CD4-positive, CD25-positive, alpha-beta regulatory T cell (primary cell): Measurements from ENCODE around the gene STARD13. TPM values are rescaled to one million over a fixed set of nuclear protein-coding genes. Genes with fewer than 3 reads are reported as not detected.

Source experiments
- ATAC-seq, 2 donors: fragments of 150-1000 bp; cut with Tn5 transposase; one replicate each; pipeline ENCODE4 v1.10.0; 2021; ENCODE audit warnings: low read depth in 2 of 2, moderate number of reproducible peaks in 2 of 2, moderate library complexity in 1 of 2
- DNase-seq, 3 donors: peaks; one replicate each; pipeline versions ENCODE4 v3.0.0 to v3.0.0-alpha.2; 2012 to 2022; ENCODE audit warnings: mixed read lengths in 1 of 3
- H3K27ac ChIP-seq: one replicate; pipeline ENCODE4 v1.7.0; 2013; ENCODE audit warnings: mild to moderate bottlenecking, low read length; ENCODE audit not compliant: insufficient read depth, poor library complexity, severe bottlenecking
- H3K27me3 ChIP-seq: one replicate; pipeline ENCODE4 v1.7.0; 2013; ENCODE audit warnings: low read length; ENCODE audit not compliant: control insufficient read depth, insufficient read depth
- H3K36me3 ChIP-seq: one replicate; pipeline ENCODE4 v1.7.0; 2013; ENCODE audit warnings: mild to moderate bottlenecking, low read length, moderate library complexity; ENCODE audit not compliant: control insufficient read depth, insufficient read depth
- H3K4me1 ChIP-seq: 2 replicates; pipeline ENCODE4 v1.7.0; 2013; ENCODE audit warnings: mild to moderate bottlenecking, low read length; ENCODE audit not compliant: insufficient read depth, control insufficient read depth, poor library complexity, severe bottlenecking
- H3K4me3 ChIP-seq: one replicate; pipeline ENCODE4 v1.7.0; 2013; ENCODE audit warnings: low read depth, mild to moderate bottlenecking, low read length, moderate library complexity
- H3K9me3 ChIP-seq, 2 experiments: 1 replicate in 1 of 2; 2 replicates in 1 of 2; pipeline ENCODE4 v1.7.0; 2013; ENCODE audit warnings: low read length in 2 of 2, mild to moderate bottlenecking in 1 of 2, moderate library complexity in 1 of 2; ENCODE audit not compliant: control insufficient read depth in 2 of 2
- H3K27ac Mint-ChIP-seq, 3 donors: one replicate each; pipeline ENCODE4 v1.8.0; 2020 to 2022; ENCODE audit warnings: mild to moderate bottlenecking in 3 of 3, mixed read lengths in 3 of 3, moderate library complexity in 2 of 3
- H3K27me3 Mint-ChIP-seq: one replicate; pipeline ENCODE4 v1.8.0; 2022; ENCODE audit warnings: mild to moderate bottlenecking, mixed read lengths
- H3K36me3 Mint-ChIP-seq: one replicate; pipeline ENCODE4 v1.8.0; 2020; ENCODE audit warnings: mixed read lengths
- H3K4me1 Mint-ChIP-seq, 4 donors: one replicate each; pipeline ENCODE4 v1.8.0; 2020 to 2022; ENCODE audit warnings: mixed read lengths in 4 of 4, mild to moderate bottlenecking in 1 of 4
- H3K4me3 Mint-ChIP-seq, 4 donors: one replicate each; pipeline ENCODE4 v1.8.0; 2020 to 2022; ENCODE audit warnings: mild to moderate bottlenecking in 4 of 4, mixed read lengths in 4 of 4, moderate library complexity in 3 of 4
- H3K9me3 Mint-ChIP-seq, 7 donors: one replicate each; pipeline ENCODE4 v1.8.0; 2020 to 2022; ENCODE audit warnings: mixed read lengths in 7 of 7, mild to moderate bottlenecking in 3 of 7, moderate library complexity in 2 of 7
- polyA plus RNA-seq, 4 donors: library from polyadenylated mRNA; unstranded; fragments of 300-500 nt; fragmentation: Illumina TruSeq; gene quantifications; one replicate each; pipeline ENCODE4 v1.2.3, GENCODE V29; 2021
- total RNA-seq: library from RNA; stranded (reverse); gene quantifications from one replicate; pipeline ENCODE4 v1.2.3, GENCODE V29; 2022

The STARD13 gene
- total and polyA plus RNA-seq, 5 donors from 2014 or later: not detected

DNA sequence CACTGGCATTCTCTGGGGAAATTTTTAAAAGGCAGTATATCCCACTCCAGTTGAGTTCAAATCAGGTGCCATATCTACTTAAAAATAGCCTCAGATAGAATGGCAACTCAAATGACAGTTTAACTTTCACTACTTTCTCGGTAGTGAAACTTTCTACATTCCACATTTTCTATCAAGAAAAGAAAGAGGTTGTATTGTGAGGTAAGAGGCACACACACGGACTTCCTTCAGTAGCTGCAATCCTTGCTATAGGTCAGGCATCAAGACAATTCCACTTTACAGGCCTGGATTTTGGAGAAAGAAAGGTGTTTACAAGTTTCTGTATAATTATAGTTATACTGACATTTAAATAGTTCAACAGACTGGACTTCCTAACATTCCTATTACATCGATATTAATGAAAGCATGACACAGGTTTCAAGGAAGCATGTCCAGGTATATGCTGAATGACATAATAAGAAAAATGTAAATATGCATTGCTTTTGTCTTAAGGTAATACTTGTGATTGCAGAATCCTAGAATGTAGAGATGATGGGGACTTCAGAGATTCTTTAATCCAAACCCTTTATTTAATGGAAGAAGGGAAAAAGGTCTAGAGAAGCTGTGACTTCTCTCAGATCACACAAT is 5.2 kb downstream of the STARD13 start:
- Histone ChIP-seq H3K27ac (no peak overlapping the region), H3K9me3 (no peaks in the 10 kb centered on the region), H3K36me3 (no peaks in the 10 kb centered on the region), H3K27me3 (peaks cover 21% of the 10 kb centered on the region), H3K4me3 (no peak overlapping the region), H3K4me1 (peaks cover 4% of the 10 kb centered on the region)
- H3K27ac Mint-ChIP-seq: no peak overlapping the region
- H3K4me3 Mint-ChIP-seq: no peak overlapping the region
- no peaks in the 10 kb centered on the region for H3K36me3 Mint-ChIP-seq
- peaks cover 0 to 5% (median 3%) of the 10 kb centered on the region in 4 donors for H3K4me1 Mint-ChIP-seq
- DNase-seq (no peak), ATAC-seq (no peak)
- peaks cover 0 to 2% (median 0%) of the 10 kb centered on the region in 7 donors for H3K9me3 Mint-ChIP-seq
- H3K27me3 Mint-ChIP-seq: peaks cover 23% of the 10 kb centered on the region

DNA sequence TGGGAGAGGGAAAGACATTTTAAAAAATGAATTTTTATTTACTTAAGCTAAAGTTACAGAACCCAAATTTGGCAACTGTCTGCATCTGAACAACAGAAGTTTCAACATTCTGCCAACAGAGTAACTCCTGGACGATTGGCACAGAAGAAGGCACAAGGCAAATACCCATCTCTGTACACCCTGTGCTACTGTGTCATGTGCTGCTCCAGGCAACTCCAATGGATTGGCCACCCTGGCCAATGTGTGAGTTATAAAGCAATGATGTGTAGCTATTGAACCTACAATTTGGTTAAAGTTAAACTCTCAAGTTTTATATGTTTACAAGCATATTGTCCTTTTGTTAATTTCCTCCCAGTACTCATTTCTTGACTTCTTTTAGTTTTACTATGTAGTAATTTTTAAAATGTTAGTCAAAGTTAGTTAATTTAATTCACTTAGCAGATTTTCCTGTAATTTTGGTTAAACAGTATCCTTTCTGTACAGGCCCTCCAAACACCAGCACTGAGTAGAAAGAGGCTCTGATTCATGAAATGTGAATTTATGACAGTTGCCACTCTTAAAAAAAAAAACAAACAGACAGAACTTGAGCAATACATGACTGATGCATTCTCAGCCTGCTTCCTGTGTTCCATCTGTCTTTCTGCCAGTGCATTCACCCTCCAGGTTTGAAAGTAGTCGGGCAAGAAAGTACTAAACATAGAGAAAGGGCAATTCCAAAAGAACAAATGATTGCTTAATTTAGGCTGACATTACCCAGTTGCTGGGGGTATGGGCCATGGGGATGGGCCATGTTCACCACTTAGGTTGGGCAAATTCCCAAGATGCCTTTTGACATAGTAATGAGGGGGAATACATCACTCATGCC is 5.9 kb downstream of the STARD13 start:
- peaks cover 16% of the 10 kb centered on the region for H3K27me3 ChIP-seq
- no peak overlapping the region for H3K4me3 Mint-ChIP-seq
- peaks cover 0 to 2% (median 0%) of the 10 kb centered on the region in 7 donors for H3K9me3 Mint-ChIP-seq
- no peaks in the 10 kb centered on the region for H3K36me3 ChIP-seq
- H3K4me1 ChIP-seq: no peaks in the 10 kb centered on the region
- H3K9me3 ChIP-seq: no peaks in the 10 kb centered on the region
- H3K4me3 ChIP-seq: no peak overlapping the region
- H3K36me3 Mint-ChIP-seq: no peaks in the 10 kb centered on the region
- no peak overlapping the region for H3K27ac Mint-ChIP-seq
- DNase-seq (no peak), ATAC-seq (no peak)
- no peaks in the 10 kb centered on the region for H3K4me1 Mint-ChIP-seq
- peaks cover 15% of the 10 kb centered on the region for H3K27me3 Mint-ChIP-seq
- no peak overlapping the region for H3K27ac ChIP-seq

DNA sequence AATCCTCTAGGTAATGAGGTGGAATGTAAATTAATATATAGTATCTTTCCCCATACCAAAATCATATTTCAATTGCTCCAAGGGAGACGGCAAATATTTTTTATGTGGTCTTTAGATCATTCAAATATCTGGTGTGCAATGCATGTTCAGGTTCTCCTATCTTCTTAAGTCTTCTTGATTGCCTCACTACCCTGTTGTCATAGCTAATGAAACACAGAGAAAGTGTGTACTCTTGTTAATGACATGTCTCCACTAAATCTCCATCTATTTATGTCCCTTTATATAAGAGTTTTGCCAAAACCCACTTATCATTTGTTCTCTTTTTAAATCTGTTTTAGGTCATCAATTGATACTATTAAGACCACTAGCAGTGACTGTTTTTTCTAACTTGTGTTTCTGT is 6.6 kb downstream of the STARD13 start:
- Histone ChIP-seq H3K9me3 (no peaks in the 10 kb centered on the region), H3K27me3 (peaks cover 15% of the 10 kb centered on the region), H3K36me3 (no peaks in the 10 kb centered on the region), H3K27ac (no peak overlapping the region), H3K4me1 (no peaks in the 10 kb centered on the region), H3K4me3 (no peak overlapping the region)
- ATAC-seq: no peak
- peaks cover 13% of the 10 kb centered on the region for H3K27me3 Mint-ChIP-seq
- H3K27ac Mint-ChIP-seq: no peak overlapping the region
- no peaks in the 10 kb centered on the region for H3K36me3 Mint-ChIP-seq
- no peak overlapping the region for H3K4me3 Mint-ChIP-seq
- H3K4me1 Mint-ChIP-seq: no peaks in the 10 kb centered on the region
- DNase-seq: no peak
- H3K9me3 Mint-ChIP-seq: peaks cover 0 to 2% (median 0%) of the 10 kb centered on the region in 7 donors

DNA sequence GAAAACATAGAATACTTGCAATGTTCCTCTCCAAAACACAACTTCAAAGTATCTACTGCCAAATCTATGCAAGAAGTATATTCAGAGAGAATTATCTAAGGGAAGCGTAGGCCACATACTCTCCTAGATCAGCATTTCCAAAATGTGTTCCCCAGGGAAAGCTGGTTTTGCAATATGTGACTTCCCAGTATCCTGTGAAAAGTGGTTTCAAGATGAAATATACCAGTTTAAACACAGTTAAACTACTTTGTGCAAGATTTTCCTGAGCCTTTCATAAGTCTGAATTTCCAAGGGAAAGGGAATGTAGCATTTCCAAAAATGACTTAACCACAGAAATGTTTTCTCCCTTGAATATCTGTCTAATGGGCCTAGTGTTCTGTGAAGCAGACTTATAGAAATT is 7.6 kb downstream of the STARD13 start:
- Mint-ChIP-seq H3K9me3 (peaks cover 0 to 2% (median 0%) of the 10 kb centered on the region in 7 donors), H3K27me3 (peaks cover 13% of the 10 kb centered on the region), H3K36me3 (no peaks in the 10 kb centered on the region), H3K4me1 (no peaks in the 10 kb centered on the region), H3K4me3 (no peak overlapping the region), H3K27ac (no peak overlapping the region)
- Histone ChIP-seq H3K9me3 (no peaks in the 10 kb centered on the region), H3K4me1 (no peaks in the 10 kb centered on the region), H3K36me3 (no peaks in the 10 kb centered on the region), H3K27me3 (peaks cover 11% of the 10 kb centered on the region), H3K27ac (no peak overlapping the region), H3K4me3 (no peak overlapping the region)
- DNase-seq (no peak), ATAC-seq (no peak)

DNA sequence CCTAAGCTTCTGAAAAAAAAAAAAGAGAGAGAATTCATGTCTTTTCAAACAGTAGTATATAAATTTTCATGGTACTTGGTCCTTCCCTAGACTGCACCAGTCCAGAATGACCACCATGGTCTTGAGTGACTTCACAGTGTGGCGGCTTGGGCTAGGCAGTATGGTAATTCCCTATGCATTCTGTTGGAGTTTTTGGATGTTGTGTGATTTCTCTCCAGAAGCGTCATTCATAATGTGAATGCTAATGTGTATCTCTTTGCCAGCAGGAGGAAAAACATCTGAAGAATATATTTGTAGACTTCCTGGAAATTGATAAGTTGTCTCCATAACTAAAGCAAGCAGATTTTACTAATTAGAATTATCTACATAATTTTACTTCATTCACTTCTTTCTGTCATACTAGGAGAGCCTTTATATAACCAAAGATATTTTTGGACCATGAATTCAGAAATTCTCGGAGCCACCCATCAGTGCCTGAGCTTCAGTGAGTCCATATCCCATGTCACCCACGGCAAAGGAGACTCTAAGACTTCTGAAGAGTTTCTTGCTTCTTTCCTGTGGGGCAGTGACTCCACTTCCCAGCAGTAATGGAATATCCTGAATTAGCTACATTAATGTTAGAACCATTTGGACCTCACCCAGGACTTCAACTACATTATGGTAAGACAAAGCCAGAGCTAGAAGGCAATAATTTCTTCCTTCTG is 8.4 kb downstream of the STARD13 start:
- Mint-ChIP-seq H3K36me3 (no peaks in the 10 kb centered on the region), H3K4me1 (no peaks in the 10 kb centered on the region), H3K9me3 (peaks cover 0 to 2% (median 0%) of the 10 kb centered on the region in 7 donors), H3K27me3 (peaks cover 13% of the 10 kb centered on the region), H3K27ac (no peak overlapping the region), H3K4me3 (no peak overlapping the region)
- H3K4me3 ChIP-seq: no peak overlapping the region
- H3K27ac ChIP-seq: no peak overlapping the region
- no peak for ATAC-seq
- no peaks in the 10 kb centered on the region for H3K4me1 ChIP-seq
- H3K36me3 ChIP-seq: no peaks in the 10 kb centered on the region
- no peaks in the 10 kb centered on the region for H3K9me3 ChIP-seq
- H3K27me3 ChIP-seq: peaks cover 11% of the 10 kb centered on the region
- DNase-seq: no peak

DNA sequence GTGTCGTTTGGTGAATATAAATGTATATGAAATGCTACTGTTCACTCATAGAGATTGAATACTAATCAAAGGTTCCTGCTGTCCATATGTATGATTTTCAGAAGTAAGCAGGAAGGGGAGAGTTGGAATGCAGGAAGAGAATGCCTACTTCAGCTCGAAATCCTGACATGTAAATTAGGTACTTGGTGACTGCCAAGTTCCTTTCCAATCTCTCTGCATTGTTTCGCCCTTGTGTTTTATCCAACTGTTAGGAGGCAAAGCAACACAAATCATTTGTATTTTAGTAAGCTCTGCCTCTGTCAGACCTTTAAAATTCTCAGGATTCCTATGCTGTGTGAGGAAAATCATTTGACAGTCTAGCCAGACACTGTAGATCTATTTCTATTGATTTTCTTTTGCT is 9.0 kb downstream of the STARD13 start:
- no peak overlapping the region for H3K27ac ChIP-seq
- H3K36me3 ChIP-seq: no peaks in the 10 kb centered on the region
- Mint-ChIP-seq H3K4me1 (no peaks in the 10 kb centered on the region), H3K4me3 (no peak overlapping the region), H3K27me3 (peaks cover 13% of the 10 kb centered on the region), H3K27ac (no peak overlapping the region), H3K36me3 (no peaks in the 10 kb centered on the region), H3K9me3 (peaks cover 0 to 2% (median 0%) of the 10 kb centered on the region in 7 donors)
- no peaks in the 10 kb centered on the region for H3K4me1 ChIP-seq
- H3K4me3 ChIP-seq: no peak overlapping the region
- ATAC-seq (no peak), DNase-seq (no peak)
- H3K9me3 ChIP-seq: no peaks in the 10 kb centered on the region
- H3K27me3 ChIP-seq: peaks cover 9% of the 10 kb centered on the region

DNA sequence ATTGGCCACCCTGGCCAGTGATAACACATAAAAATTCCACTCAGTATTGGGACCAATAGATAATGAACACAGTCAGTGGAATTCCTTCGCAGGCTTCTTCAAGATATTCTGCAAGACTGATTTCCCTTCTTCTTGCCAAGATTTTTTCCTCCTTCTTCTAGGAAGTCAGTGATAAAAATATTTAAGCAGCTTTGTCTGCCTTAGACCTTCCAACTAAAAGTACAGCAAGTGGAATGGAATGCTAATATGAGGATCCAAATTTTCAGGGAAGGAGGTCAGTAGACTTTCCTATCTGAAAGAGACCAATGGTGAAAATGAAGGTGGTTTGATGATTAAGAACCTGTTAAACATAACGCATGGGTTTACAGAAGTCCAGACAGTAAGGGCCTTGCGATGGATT is 9.6 kb downstream of the STARD13 start:
- Mint-ChIP-seq H3K9me3 (peaks cover 0 to 2% (median 0%) of the 10 kb centered on the region in 7 donors), H3K36me3 (no peaks in the 10 kb centered on the region), H3K27ac (no peak overlapping the region), H3K4me3 (no peak overlapping the region), H3K4me1 (no peaks in the 10 kb centered on the region), H3K27me3 (peaks cover 13% of the 10 kb centered on the region)
- H3K27ac ChIP-seq: no peak overlapping the region
- no peaks in the 10 kb centered on the region for H3K9me3 ChIP-seq
- H3K36me3 ChIP-seq: no peaks in the 10 kb centered on the region
- DNase-seq: no peak
- peaks cover 7% of the 10 kb centered on the region for H3K27me3 ChIP-seq
- no peak for ATAC-seq
- no peak overlapping the region for H3K4me3 ChIP-seq
- H3K4me1 ChIP-seq: no peaks in the 10 kb centered on the region
